GM12878 (cell line): ENCODE measurements around the gene CORO1C. TPM values are rescaled to one million over a fixed set of nuclear protein-coding genes. Genes with fewer than 3 reads are reported as not detected.

Source experiments
- ATAC-seq: fragments of 200-7000 bp; cut with Tn5 transposase; 3 replicates; pipeline ENCODE4 v1.9.1; 2020; ENCODE audit warnings: mild to moderate bottlenecking, moderate library complexity
- BruUV-seq: library from RNA; stranded (reverse); fragments of 400-500 nt; replicated peaks from 2 replicates; lab custom pipeline; 2021; lab: Mats Ljungman, UMichigan
- CTCF ChIA-PET: fragments of 300-600 bp; sonication (Branson Sonifier 250); formaldehyde crosslinking; extraction: SDS; loops from one replicate; lab custom pipeline; 2021; ENCODE audit warnings: inconsistent platforms; lab: Yijun Ruan, JAX
- POLR2A ChIA-PET: fragments of 350-600 bp; formaldehyde crosslinking; extraction: SDS; loops from one replicate; lab custom pipeline; 2021; ENCODE audit warnings: inconsistent platforms; lab: Charles Lee
- RAD21 ChIA-PET: fragments of 300-600 bp; sonication (Branson Sonifier 250); formaldehyde crosslinking; loops from one replicate; lab custom pipeline; 2023; ENCODE audit warnings: antibody characterized with exemption; ENCODE audit not compliant: unreplicated experiment; lab: Charles Lee
- SMC1A ChIA-PET: fragments of 300-600 bp; sonication (Branson Sonifier 250); formaldehyde crosslinking; loops from one replicate; lab custom pipeline; 2023; ENCODE audit not compliant: unreplicated experiment, uncharacterized antibody; lab: Charles Lee
- DNase-seq: peaks from one replicate; pipeline ENCODE4 v3.0.0-alpha.2; 2011; ENCODE audit warnings: low read depth, low spot score
- FAIRE-seq: peaks from 3 replicates; lab custom pipeline; 2011; peaks lifted over from hg19 to GRCh38; lab: Jason Lieb, UNC
- H2AFZ ChIP-seq: 2 replicates; pipeline ENCODE4 v1.6.0; 2011; ENCODE audit warnings: low read depth, low read length, control low read depth; ENCODE audit not compliant: control insufficient read depth
- H3K27ac ChIP-seq: 2 replicates; pipeline ENCODE4 v1.5.1; 2011; ENCODE audit warnings: control low read depth; ENCODE audit not compliant: control insufficient read depth, insufficient read depth
- H3K27me3 ChIP-seq, 2 experiments: replicated peaks in 1 of 2; 2 replicates each; pipeline versions ENCODE4 v1.6.0 to v1.6.1; 2011; ENCODE audit warnings: low read length in 1 of 2; ENCODE audit not compliant: control insufficient read depth in 2 of 2, insufficient read depth in 2 of 2
- H3K36me3 ChIP-seq, 2 experiments: 2 replicates each; pipeline ENCODE4 v1.5.1; 2011; ENCODE audit warnings: low read length in 1 of 2; ENCODE audit not compliant: control insufficient read depth in 2 of 2, insufficient read depth in 2 of 2
- H3K4me1 ChIP-seq: 2 replicates; pipeline ENCODE4 v1.6.1; 2011; ENCODE audit warnings: mild to moderate bottlenecking, low read length, moderate library complexity, mixed read lengths; ENCODE audit not compliant: control insufficient read depth, insufficient read depth
- H3K4me2 ChIP-seq: 2 replicates; pipeline ENCODE4 v1.6.0; 2011; ENCODE audit warnings: control low read depth; ENCODE audit not compliant: control insufficient read depth, insufficient read depth
- H3K4me3 ChIP-seq: fragments of 200-600 bp; sonication (generic); 2 replicates; pipeline ENCODE4 v1.5.1; 2016
- H3K79me2 ChIP-seq: 2 replicates; pipeline ENCODE4 v1.6.0; 2011; ENCODE audit warnings: low read length; ENCODE audit not compliant: control insufficient read depth, insufficient read depth
- H3K9ac ChIP-seq: 2 replicates; pipeline ENCODE4 v1.8.0; 2011; ENCODE audit warnings: low read length, control low read depth, mixed read lengths; ENCODE audit not compliant: control insufficient read depth, insufficient read depth
- H3K9me3 ChIP-seq: replicated peaks from 3 replicates; pipeline ENCODE4 v1.5.1; 2011; ENCODE audit warnings: mild to moderate bottlenecking, low read length; ENCODE audit not compliant: control insufficient read depth, insufficient read depth
- H4K20me1 ChIP-seq: 2 replicates; pipeline ENCODE4 v1.6.0; 2011; ENCODE audit not compliant: control insufficient read depth, insufficient read depth
- ATF7 ChIP-seq: fragments of 450-650 bp; IDR thresholded peaks from 2 replicates; pipeline ENCODE4 v1.6.1; 2016; ENCODE audit warnings: low read depth, mild to moderate bottlenecking
- CHD4 ChIP-seq: fragments of 200-600 bp; sonication (generic); IDR thresholded peaks from 2 replicates; pipeline ENCODE4 v1.6.1; 2016; ENCODE audit warnings: mild to moderate bottlenecking
- HDAC6 ChIP-seq: fragments of 200-600 bp; sonication (generic); IDR thresholded peaks from one replicate; pipeline ENCODE4 v1.8.0; 2017; ENCODE audit warnings: antibody characterized with exemption; ENCODE audit not compliant: unreplicated experiment
- PAX8 ChIP-seq: fragments of 450-650 bp; IDR thresholded peaks from 2 replicates; pipeline ENCODE4 v1.6.1; 2017; ENCODE audit warnings: mild to moderate bottlenecking, moderate library complexity
- RAD21 ChIP-seq: IDR thresholded peaks from 2 replicates; pipeline ENCODE4 v1.6.1; 2011; ENCODE audit warnings: mild to moderate bottlenecking, low read depth, low read length, moderate library complexity; ENCODE audit not compliant: insufficient read depth
- RUNX3 ChIP-seq: IDR thresholded peaks from 2 replicates; pipeline ENCODE4 v1.6.1; 2012; ENCODE audit warnings: low read length, inconsistent platforms
- STAT1 ChIP-seq: fragments of 450-650 bp; conservative IDR thresholded peaks from 2 replicates; pipeline ENCODE4 v1.6.1; 2014; ENCODE audit warnings: antibody characterized with exemption, mild to moderate bottlenecking
- ZNF207 ChIP-seq: fragments of 450-650 bp; IDR thresholded peaks from 2 replicates; pipeline ENCODE4 v1.6.1; 2014; ENCODE audit warnings: antibody characterized with exemption, mild to moderate bottlenecking, borderline replicate concordance
- WGBS: methylation state at CpG from one replicate; pipeline ENCODE4 v1.1.6; 2016; ENCODE audit warnings: low lambda C conversion rate; ENCODE audit not compliant: insufficient replicate concordance, insufficient coverage; ENCODE audit errors: missing lambda C conversion rate; 5-methylcytosine and 5-hydroxymethylcytosine counted together
- in situ Hi-C: fragments of 300-500 bp; cut with MboI; formaldehyde crosslinking; loops from 9 replicates; pipeline ENCODE4 v1.14.3; 2018; ENCODE audit warnings: mixed read lengths
- intact Hi-C: fragments of 100-400 bp; cut with micrococcal nuclease; formaldehyde crosslinking; loops from one replicate; pipeline ENCODE4 v1.14.2; 2022; ENCODE audit not compliant: unreplicated experiment
- polyA plus RNA-seq, 11 experiments: library from polyadenylated mRNA; depleted of rRNA in 4 of 11; unstranded in 6 of 11; stranded (reverse) in 5 of 11; fragments of >200 nt; fragmentation: Nextera tagmentation in 4 of 11; fragmentation: Illumina TruSeq in 1 of 11; extraction: Ambion mirVana in 4 of 11; extraction: Trizol in 1 of 11; gene quantifications; 1 replicate in 1 of 11; 2 replicates in 10 of 11; pipeline versions ENCODE4 v1.2.1 to v1.2.3, GENCODE V29; 2011 to 2016; ENCODE audit warnings: inconsistent platforms in 2 of 11, missing spikeins in 2 of 11, low read depth in 1 of 11
- total RNA-seq, 4 experiments: library from RNA; depleted of rRNA in 3 of 4; stranded (reverse); fragments of >200 nt in 3 of 4; fragmentation: Illumina TruSeq in 1 of 4; extraction: Trizol in 1 of 4; gene quantifications; 2 replicates each; pipeline versions ENCODE4 v1.2.1 to v1.2.3, GENCODE V29; 2013 to 2021
- TF ChIP-seq, protein P1 (sequence below): fragments of 450-650 bp; formaldehyde crosslinking; IDR thresholded peaks from 2 replicates; pipeline ENCODE4 v1.4.0; 2020; ENCODE audit warnings: mild to moderate bottlenecking, moderate library complexity
- TF ChIP-seq, protein P2 (sequence below): IDR thresholded peaks from 2 replicates; pipeline ENCODE4 v1.6.1; 2011; ENCODE audit warnings: borderline replicate concordance, low read depth, mild to moderate bottlenecking, moderate library complexity, mixed read lengths, low read length; ENCODE audit not compliant: insufficient read depth; ENCODE audit errors: extremely low read length
- TF ChIP-seq, protein P3 (sequence below): IDR thresholded peaks from 2 replicates; pipeline ENCODE4 v1.6.1; 2011; ENCODE audit warnings: borderline replicate concordance, low read depth, mild to moderate bottlenecking, moderate library complexity, low read length; ENCODE audit not compliant: insufficient read depth, poor library complexity, severe bottlenecking

CORO1C gene
- total and polyA plus RNA-seq, 10 of the 15 experiments (the other 5 are each of a cell fraction or from before 2014, with no cell fraction given) = 52.7 to 254 (median 171) TPM

DNA sequence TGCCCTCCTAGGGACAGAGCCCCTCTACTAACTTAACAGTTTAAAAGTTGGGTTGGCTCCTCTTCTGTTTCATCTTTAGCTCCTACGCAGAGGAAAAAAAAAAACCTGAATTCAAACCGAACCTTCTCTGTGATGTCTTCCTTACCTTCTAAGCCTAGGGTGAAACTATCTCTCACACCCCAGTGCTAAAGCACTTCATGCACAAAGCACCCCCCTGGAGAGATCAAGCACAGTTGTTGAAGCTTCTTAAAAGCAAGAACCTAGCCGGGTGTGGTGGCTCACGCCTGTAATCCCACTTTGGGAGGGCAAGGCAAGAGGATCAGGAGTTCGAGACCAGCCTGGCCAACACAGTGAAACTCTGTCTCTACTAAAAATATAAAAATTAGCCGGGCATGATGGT is 37.6 kb downstream of the CORO1C start:
- DNase-seq (no peak), ATAC-seq (no peak), FAIRE-seq (no peak)
- Histone ChIP-seq H3K36me3 (peaks cover 8 to 21% of the 10 kb centered on the region in 2 experiments), H3K27me3 (no peaks in the 10 kb centered on the region), H3K27ac (peak overlapping the region; percentile 77), H3K9me3 (peaks cover 2% of the 10 kb centered on the region; the same call in 2 of the 3 replicates), H3K79me2 (peaks cover 89% of the 10 kb centered on the region), H4K20me1 (no peaks in the 10 kb centered on the region), H2AFZ (no peak overlapping the region), H3K4me2 (peak overlapping the region; percentile 41), H3K4me1 (peaks cover 65% of the 10 kb centered on the region), H3K4me3 (no peak overlapping the region), H3K9ac (no peak overlapping the region)
- ChIA-PET POLR2A (interaction anchor here (0.6 to 1.5 kb wide), 7 partner anchors 8 to 361 kb away, joined by 3 to 6 read pairs (median 3); no protein-coding TSS in a partner anchor), RAD21 (interaction anchor here (1.0 to 7.7 kb wide), 3 partner anchors 11 to 58 kb away, joined by 3 to 69 read pairs (median 3); no protein-coding TSS in a partner anchor), CTCF (interaction anchor here (0.6 to 3.0 kb wide), 8 partner anchors 15 to 110 kb away, joined by 3 to 12 read pairs (median 4); no protein-coding TSS in a partner anchor), SMC1A (interaction anchor here (1.0 to 10.6 kb wide), 7 partner anchors 8 to 109 kb away, joined by 3 to 83 read pairs (median 16); no protein-coding TSS in a partner anchor)
- BruUV-seq = no TSS peak
- TF ChIP-seq, protein P1, sequence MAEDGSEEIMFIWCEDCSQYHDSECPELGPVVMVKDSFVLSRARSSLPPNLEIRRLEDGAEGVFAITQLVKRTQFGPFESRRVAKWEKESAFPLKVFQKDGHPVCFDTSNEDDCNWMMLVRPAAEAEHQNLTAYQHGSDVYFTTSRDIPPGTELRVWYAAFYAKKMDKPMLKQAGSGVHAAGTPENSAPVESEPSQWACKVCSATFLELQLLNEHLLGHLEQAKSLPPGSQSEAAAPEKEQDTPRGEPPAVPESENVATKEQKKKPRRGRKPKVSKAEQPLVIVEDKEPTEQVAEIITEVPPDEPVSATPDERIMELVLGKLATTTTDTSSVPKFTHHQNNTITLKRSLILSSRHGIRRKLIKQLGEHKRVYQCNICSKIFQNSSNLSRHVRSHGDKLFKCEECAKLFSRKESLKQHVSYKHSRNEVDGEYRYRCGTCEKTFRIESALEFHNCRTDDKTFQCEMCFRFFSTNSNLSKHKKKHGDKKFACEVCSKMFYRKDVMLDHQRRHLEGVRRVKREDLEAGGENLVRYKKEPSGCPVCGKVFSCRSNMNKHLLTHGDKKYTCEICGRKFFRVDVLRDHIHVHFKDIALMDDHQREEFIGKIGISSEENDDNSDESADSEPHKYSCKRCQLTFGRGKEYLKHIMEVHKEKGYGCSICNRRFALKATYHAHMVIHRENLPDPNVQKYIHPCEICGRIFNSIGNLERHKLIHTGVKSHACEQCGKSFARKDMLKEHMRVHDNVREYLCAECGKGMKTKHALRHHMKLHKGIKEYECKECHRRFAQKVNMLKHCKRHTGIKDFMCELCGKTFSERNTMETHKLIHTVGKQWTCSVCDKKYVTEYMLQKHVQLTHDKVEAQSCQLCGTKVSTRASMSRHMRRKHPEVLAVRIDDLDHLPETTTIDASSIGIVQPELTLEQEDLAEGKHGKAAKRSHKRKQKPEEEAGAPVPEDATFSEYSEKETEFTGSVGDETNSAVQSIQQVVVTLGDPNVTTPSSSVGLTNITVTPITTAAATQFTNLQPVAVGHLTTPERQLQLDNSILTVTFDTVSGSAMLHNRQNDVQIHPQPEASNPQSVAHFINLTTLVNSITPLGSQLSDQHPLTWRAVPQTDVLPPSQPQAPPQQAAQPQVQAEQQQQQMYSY = no peak
- TF ChIP-seq PAX8 (no peak), ATF7 (no peak), RAD21 (no peak), HDAC6 (no peak), RUNX3 (no peak), CHD4 (no peak), STAT1 (no peak), ZNF207 (no peak)
- TF ChIP-seq, protein P2, sequence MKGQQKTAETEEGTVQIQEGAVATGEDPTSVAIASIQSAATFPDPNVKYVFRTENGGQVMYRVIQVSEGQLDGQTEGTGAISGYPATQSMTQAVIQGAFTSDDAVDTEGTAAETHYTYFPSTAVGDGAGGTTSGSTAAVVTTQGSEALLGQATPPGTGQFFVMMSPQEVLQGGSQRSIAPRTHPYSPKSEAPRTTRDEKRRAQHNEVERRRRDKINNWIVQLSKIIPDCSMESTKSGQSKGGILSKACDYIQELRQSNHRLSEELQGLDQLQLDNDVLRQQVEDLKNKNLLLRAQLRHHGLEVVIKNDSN = no peak
- TF ChIP-seq, protein P3, sequence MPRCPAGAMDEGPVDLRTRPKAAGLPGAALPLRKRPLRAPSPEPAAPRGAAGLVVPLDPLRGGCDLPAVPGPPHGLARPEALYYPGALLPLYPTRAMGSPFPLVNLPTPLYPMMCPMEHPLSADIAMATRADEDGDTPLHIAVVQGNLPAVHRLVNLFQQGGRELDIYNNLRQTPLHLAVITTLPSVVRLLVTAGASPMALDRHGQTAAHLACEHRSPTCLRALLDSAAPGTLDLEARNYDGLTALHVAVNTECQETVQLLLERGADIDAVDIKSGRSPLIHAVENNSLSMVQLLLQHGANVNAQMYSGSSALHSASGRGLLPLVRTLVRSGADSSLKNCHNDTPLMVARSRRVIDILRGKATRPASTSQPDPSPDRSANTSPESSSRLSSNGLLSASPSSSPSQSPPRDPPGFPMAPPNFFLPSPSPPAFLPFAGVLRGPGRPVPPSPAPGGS = no peak
- intact Hi-C loops = no loop called here
- in situ Hi-C loops = no loop called here
- WGBS = 100% methylated on average over 6 of the region's 6 CpGs
